HEK293 (cell line): ENCODE results near the gene MAGEA8.

Experiments used
- CTCF ChIP-seq: fragments of 450-650 bp; formaldehyde crosslinking; IDR thresholded peaks from 2 replicates; pipeline ENCODE4 v1.5.1; 2016; ENCODE audit warnings: missing biosample characterization, missing genetic modification characterization
- HOXD13 ChIP-seq: sonication (generic); formaldehyde crosslinking; IDR thresholded peaks from 2 replicates; pipeline ENCODE4 v1.8.0; 2022; ENCODE audit warnings: missing genetic modification reagents, borderline replicate concordance
- KLF16 ChIP-seq: fragments of 450-650 bp; formaldehyde crosslinking; IDR thresholded peaks from 2 replicates; pipeline ENCODE4 v1.5.1; 2017; ENCODE audit warnings: missing biosample characterization, missing genetic modification characterization
- MYNN ChIP-seq: fragments of 450-650 bp; formaldehyde crosslinking; IDR thresholded peaks from 2 replicates; pipeline ENCODE4 v1.5.1; 2016; ENCODE audit warnings: missing biosample characterization, missing genetic modification characterization, borderline replicate concordance
- PATZ1 ChIP-seq: fragments of 450-650 bp; formaldehyde crosslinking; IDR thresholded peaks from 2 replicates; pipeline ENCODE4 v1.5.1; 2016; ENCODE audit warnings: missing biosample characterization, missing genetic modification characterization
- REST ChIP-seq: fragments of 450-650 bp; formaldehyde crosslinking; IDR thresholded peaks from 2 replicates; pipeline ENCODE4 v1.5.1; 2016; ENCODE audit warnings: missing biosample characterization, missing genetic modification characterization
- SETDB1 ChIP-seq: IDR thresholded peaks from one replicate; pipeline ENCODE4 v1.6.1; 2017; ENCODE audit warnings: mild to moderate bottlenecking, low read length, moderate library complexity, mixed read lengths; ENCODE audit not compliant: insufficient read length
- ZBTB8A ChIP-seq: fragments of 450-650 bp; formaldehyde crosslinking; IDR thresholded peaks from 2 replicates; pipeline ENCODE4 v1.5.1; 2016; ENCODE audit warnings: missing biosample characterization, missing genetic modification characterization
- ZFP41 ChIP-seq: fragments of 450-650 bp; formaldehyde crosslinking; IDR thresholded peaks from 2 replicates; pipeline ENCODE4 v1.5.1; 2016; ENCODE audit warnings: missing biosample characterization, missing genetic modification characterization, borderline replicate concordance
- ZNF211 ChIP-seq: fragments of 450-650 bp; formaldehyde crosslinking; IDR thresholded peaks from 2 replicates; pipeline ENCODE4 v1.5.1; 2016; ENCODE audit warnings: low read depth, missing biosample characterization, missing genetic modification characterization
- ZNF433 ChIP-seq: fragments of 450-650 bp; formaldehyde crosslinking; IDR thresholded peaks from 2 replicates; pipeline ENCODE4 v1.5.1; 2016; ENCODE audit warnings: missing biosample characterization, missing genetic modification characterization, low read depth
- ZNF639 ChIP-seq: fragments of 450-650 bp; formaldehyde crosslinking; IDR thresholded peaks from 2 replicates; pipeline ENCODE4 v1.5.1; 2016; ENCODE audit warnings: missing biosample characterization, missing genetic modification characterization
- ZNF843 ChIP-seq: fragments of 450-650 bp; formaldehyde crosslinking; IDR thresholded peaks from 2 replicates; pipeline ENCODE4 v1.5.1; 2016; ENCODE audit warnings: missing biosample characterization, missing genetic modification characterization
- TF ChIP-seq, protein P1 (sequence below): fragments of 450-650 bp; formaldehyde crosslinking; IDR thresholded peaks from 2 replicates; pipeline ENCODE4 v1.5.1; 2016; ENCODE audit warnings: missing biosample characterization, missing genetic modification characterization

GRCh38 chrX:149877157-149877556 lies 3.8 kb upstream of the MAGEA8 start:
- TF ChIP-seq HOXD13 (no peak), ZNF211 (tag by site-specific recombination) (no peak), CTCF (tag by site-specific recombination) (no peak), ZBTB8A (no peak), KLF16 (no peak), REST (tag by site-specific recombination) (no peak), ZNF639 (tag by site-specific recombination) (no peak), ZNF843 (tag by site-specific recombination) (no peak), ZFP41 (tag by site-specific recombination) (no peak), MYNN (no peak), ZNF433 (no peak), SETDB1 (no peak), PATZ1 (tag by site-specific recombination) (no peak)
- TF ChIP-seq, protein P1, sequence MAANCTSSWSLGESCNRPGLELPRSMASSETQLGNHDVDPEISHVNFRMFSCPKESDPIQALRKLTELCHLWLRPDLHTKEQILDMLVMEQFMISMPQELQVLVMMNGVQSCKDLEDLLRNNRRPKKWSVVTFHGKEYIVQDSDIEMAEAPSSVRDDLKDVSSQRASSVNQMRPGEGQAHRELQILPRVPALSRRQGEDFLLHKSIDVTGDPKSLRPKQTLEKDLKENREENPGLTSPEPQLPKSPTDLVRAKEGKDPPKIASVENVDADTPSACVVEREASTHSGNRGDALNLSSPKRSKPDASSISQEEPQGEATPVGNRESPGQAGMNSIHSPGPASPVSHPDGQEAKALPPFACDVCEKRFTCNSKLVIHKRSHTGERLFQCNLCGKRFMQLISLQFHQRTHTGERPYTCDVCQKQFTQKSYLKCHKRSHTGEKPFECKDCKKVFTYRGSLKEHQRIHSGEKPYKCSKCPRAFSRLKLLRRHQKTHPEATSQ (tag by site-specific recombination), result no peak
